ENCODE data around the gene CT47C1. TPM values are rescaled to one million over a fixed set of nuclear protein-coding genes. Genes with fewer than 3 reads are reported as not detected.

The CT47C1 gene
- polyA plus RNA-seq, 2 of the 4 experiments (the other 2 are of a cell fraction): not detected

DNA sequence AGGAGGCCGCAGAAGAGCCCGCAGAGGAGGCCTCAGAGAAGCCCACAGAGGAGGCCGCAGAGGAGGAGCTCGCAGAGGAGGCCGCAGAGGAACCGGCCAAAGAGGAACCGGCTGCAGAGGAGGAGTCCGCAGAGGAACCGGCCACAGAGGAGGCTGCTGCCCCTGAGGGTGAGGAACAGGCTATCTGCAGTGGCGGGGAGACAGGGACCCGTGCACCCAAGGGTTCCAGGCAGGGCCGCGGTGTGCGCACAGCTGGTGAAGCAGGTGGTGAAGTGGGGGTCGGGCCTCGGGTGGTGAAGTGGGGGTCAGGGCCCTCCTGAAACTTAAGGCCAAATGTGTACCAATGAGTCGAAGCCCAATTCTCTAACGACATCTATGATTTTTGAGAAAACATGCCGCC, 1.1 kb downstream of the CT47C1 start:
- FAIRE-seq (no peak), DNase-seq (ENCODE audit: low read depth in 1 of 2, low spot score in 1 of 2) (no peak), ATAC-seq (no peak)
- ChIA-PET POLR2A (no interaction called here), CTCF (interaction anchor here (1.6 kb wide), 1 partner anchor 67 kb away, joined by 5 read pairs; no protein-coding TSS in a partner anchor)
- H3K4me3 ChIP-seq: no peak overlapping the region
- no peaks in the 10 kb centered on the region for H3K4me1 ChIP-seq
- no peak overlapping the region for H3K4me2 ChIP-seq
- H3K9me3 ChIP-seq: no peaks in the 10 kb centered on the region
- 75% methylated on average over 19 of the region's 19 CpGs for WGBS (ENCODE audit: missing lambda C conversion rate)
- TF ChIP-seq FOSL2 (IDR thresholded peaks at IDR 0.05) (no peak), FOSL2 (CRISPR knock-in tag; IDR thresholded peaks at IDR 0.05) (no peak), HOXA7 (CRISPR knock-in tag; IDR thresholded peaks at IDR 0.05) (no peak), FOXS1 (CRISPR knock-in tag; IDR thresholded peaks at IDR 0.05) (no peak), NR3C1 (IDR thresholded peaks at IDR 0.05) (no peak), EP300 (IDR thresholded peaks at IDR 0.05) (no peak), ESRRA (IDR thresholded peaks at IDR 0.05; ENCODE audit: borderline replicate concordance, low read length) (no peak), ZC3H11A (IDR thresholded peaks at IDR 0.05) (no peak), TFCP2L1 (CRISPR knock-in tag; IDR thresholded peaks at IDR 0.05) (no peak), HOXB5 (CRISPR knock-in tag; IDR thresholded peaks at IDR 0.05) (no peak), SMC3 (IDR thresholded peaks at IDR 0.05) (no peak), RFX5 (IDR thresholded peaks at IDR 0.05) (no peak)
- TF ChIP-seq, protein P1, sequence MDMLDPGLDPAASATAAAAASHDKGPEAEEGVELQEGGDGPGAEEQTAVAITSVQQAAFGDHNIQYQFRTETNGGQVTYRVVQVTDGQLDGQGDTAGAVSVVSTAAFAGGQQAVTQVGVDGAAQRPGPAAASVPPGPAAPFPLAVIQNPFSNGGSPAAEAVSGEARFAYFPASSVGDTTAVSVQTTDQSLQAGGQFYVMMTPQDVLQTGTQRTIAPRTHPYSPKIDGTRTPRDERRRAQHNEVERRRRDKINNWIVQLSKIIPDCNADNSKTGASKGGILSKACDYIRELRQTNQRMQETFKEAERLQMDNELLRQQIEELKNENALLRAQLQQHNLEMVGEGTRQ (IDR thresholded peaks at IDR 0.05): no peak
- TF ChIP-seq, protein P2, sequence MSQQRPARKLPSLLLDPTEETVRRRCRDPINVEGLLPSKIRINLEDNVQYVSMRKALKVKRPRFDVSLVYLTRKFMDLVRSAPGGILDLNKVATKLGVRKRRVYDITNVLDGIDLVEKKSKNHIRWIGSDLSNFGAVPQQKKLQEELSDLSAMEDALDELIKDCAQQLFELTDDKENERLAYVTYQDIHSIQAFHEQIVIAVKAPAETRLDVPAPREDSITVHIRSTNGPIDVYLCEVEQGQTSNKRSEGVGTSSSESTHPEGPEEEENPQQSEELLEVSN (IDR thresholded peaks at IDR 0.05; ENCODE audit: borderline replicate concordance, low read depth): no peak
- TF ChIP-seq, protein P3, sequence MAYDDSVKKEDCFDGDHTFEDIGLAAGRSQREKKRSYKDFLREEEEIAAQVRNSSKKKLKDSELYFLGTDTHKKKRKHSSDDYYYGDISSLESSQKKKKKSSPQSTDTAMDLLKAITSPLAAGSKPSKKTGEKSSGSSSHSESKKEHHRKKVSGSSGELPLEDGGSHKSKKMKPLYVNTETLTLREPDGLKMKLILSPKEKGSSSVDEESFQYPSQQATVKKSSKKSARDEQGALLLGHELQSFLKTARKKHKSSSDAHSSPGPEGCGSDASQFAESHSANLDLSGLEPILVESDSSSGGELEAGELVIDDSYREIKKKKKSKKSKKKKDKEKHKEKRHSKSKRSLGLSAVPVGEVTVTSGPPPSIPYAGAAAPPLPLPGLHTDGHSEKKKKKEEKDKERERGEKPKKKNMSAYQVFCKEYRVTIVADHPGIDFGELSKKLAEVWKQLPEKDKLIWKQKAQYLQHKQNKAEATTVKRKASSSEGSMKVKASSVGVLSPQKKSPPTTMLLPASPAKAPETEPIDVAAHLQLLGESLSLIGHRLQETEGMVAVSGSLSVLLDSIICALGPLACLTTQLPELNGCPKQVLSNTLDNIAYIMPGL (CRISPR knock-in tag; IDR thresholded peaks at IDR 0.05; ENCODE audit: borderline replicate concordance): no peak
- no peak overlapping the region for H3K27ac ChIP-seq

DNA sequence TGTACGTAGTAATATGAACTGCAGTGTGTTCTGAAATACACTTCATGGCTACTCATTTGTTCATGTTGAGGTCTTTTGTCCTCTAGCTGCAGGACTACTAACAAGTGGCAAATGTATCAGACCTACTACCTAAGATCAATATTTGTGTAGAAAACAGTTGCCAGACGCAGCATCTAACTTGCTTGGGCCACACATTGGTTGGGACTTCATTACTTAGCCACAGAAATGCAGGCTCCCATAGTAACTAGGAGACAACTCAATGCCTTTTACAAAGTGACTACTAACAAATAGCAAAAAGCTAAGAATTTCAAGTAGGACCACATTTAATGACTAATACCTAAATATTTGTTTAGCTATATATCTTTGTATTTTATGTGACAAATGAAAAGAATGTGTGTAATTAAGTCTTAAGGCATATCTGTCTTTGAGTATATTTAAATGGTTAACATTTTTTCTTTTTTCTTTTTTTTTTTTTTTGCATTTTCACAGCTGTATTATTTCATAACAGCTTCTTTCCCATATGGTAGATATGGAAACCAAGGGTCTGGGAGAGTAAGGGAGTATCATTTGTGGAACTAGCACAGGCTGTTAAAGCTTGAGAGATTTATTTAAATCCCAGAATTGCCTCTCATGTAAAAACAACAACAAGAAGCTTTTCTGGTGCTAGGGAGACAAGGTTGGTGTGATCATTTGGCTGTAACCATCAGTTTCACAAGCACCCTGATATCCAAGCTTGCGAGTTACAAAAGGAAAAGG, 2.7 kb downstream of the CT47C1 start:
- TF ChIP-seq TP53 (CRISPR knock-in tag; IDR thresholded peaks at IDR 0.05): no peak
- TF ChIP-seq ZSCAN20 (CRISPR knock-in tag; IDR thresholded peaks at IDR 0.05): no peak
- TF ChIP-seq RAD21 (conservative IDR thresholded peaks at IDR 0.05 in 1 of 2, IDR thresholded peaks at IDR 0.05 in 1 of 2): no peak
- no peak for TF ChIP-seq GATA3 (IDR thresholded peaks at IDR 0.05; ENCODE audit: borderline replicate concordance)
- no peak for TF ChIP-seq CBX2 (IDR thresholded peaks at IDR 0.05; ENCODE audit: borderline replicate concordance, low read depth)
- TF ChIP-seq CHD4 (IDR thresholded peaks at IDR 0.05; ENCODE audit: borderline replicate concordance): no peak
- TF ChIP-seq RCOR1 (IDR thresholded peaks at IDR 0.05; ENCODE audit: low read depth, low read length): no peak
- TF ChIP-seq CEBPB (IDR thresholded peaks at IDR 0.05): no peak
- TF ChIP-seq RFX5 (IDR thresholded peaks at IDR 0.05): no peak
- no peak for TF ChIP-seq MAZ (IDR thresholded peaks at IDR 0.05; ENCODE audit: borderline replicate concordance, low read depth, low read length)
- TF ChIP-seq NFE2L2 (conservative IDR thresholded peaks at IDR 0.05; ENCODE audit: low read length): no peak
- FAIRE-seq (peak; percentile 39), DNase-seq (ENCODE audit: low read depth in 1 of 2, low spot score in 1 of 2) (no peak), ATAC-seq (no peak)
- no peaks in the 10 kb centered on the region for H3K9me3 ChIP-seq
- WGBS (ENCODE audit: missing lambda C conversion rate): 74% methylated on average over 3 of the region's 3 CpGs
- no peak overlapping the region for H3K27ac ChIP-seq
- H3K4me3 ChIP-seq: no peak overlapping the region
- H3K4me2 ChIP-seq: no peak overlapping the region
- ChIA-PET CTCF (interaction anchor here (0.9 to 1.8 kb wide), 7 partner anchors 8 to 227 kb away, joined by 3 to 9 read pairs (median 5); no protein-coding TSS in a partner anchor), POLR2A (no interaction called here)
- H3K4me1 ChIP-seq: no peaks in the 10 kb centered on the region

Measured in A549 (cell line).